AG04449 (cell line): ENCODE measurements around the gene DLL4.

ENCODE experiments used
- CTCF ChIA-PET: fragments of 350-600 bp; formaldehyde crosslinking; extraction: SDS; loops from one replicate; lab custom pipeline; 2021; ENCODE audit warnings: antibody characterized with exemption; lab: Yijun Ruan, JAX
- POLR2A ChIA-PET: fragments of 400-600, 350-600 bp; formaldehyde crosslinking; extraction: SDS; loops from one replicate; lab custom pipeline; 2020; ENCODE audit warnings: antibody characterized with exemption, inconsistent platforms; lab: Yijun Ruan, JAX
- DNase-seq: peaks from one replicate; pipeline ENCODE4 v3.0.0-alpha.2; 2010; ENCODE audit warnings: low read depth, low spot score
- H3K4me3 ChIP-seq: 2 replicates; pipeline ENCODE4 v1.5.1; 2011; ENCODE audit warnings: low read depth, mild to moderate bottlenecking, control low read depth, low read length
- CTCF ChIP-seq: IDR thresholded peaks from one replicate; pipeline ENCODE4 v1.5.1; 2011; ENCODE audit warnings: mild to moderate bottlenecking, moderate library complexity, low read length, control low read depth, inconsistent platforms; ENCODE audit not compliant: insufficient read depth; ENCODE audit errors: missing control alignments

DLL4 gene

GRCh38 chr15:40927873-40928806, 1.0 kb upstream of the DLL4 start:
- POLR2A ChIA-PET = interaction anchor here (1.8 kb wide), 1 partner anchor 25 kb away, joined by 6 read pairs; the partner anchor contains the start of gene CHAC1
- H3K4me3 ChIP-seq = peak overlapping the region; percentile 12; the same call in 1 of the 2 replicates
- CTCF ChIA-PET = interaction anchor here (1.0 to 11.6 kb wide), 10 partner anchors 8 to 256 kb away, joined by 3 to 109 read pairs (median 5); no protein-coding TSS in a partner anchor
- no peak for DNase-seq
- TF ChIP-seq CTCF = no peak

GRCh38 chr15:40929660-40930429, 705 bp downstream of the DLL4 start:
- POLR2A ChIA-PET = interaction anchor here (1.1 to 1.8 kb wide), 2 partner anchors 23 to 28 kb away, joined by 3 to 6 read pairs; partner anchors contain the start of gene CHAC1
- TF ChIP-seq CTCF = no peak
- no peak for DNase-seq
- CTCF ChIA-PET = interaction anchor here (0.7 to 11.6 kb wide), 13 partner anchors 10 to 255 kb away, joined by 3 to 109 read pairs (median 8); partner anchors contain the start of gene VPS18
- H3K4me3 ChIP-seq = peak overlapping the region; percentile 48

GRCh38 chr15:40930430-40931299, 1.5 kb downstream of the DLL4 start:
- no peak for DNase-seq
- CTCF ChIA-PET = interaction anchor here (0.7 to 11.6 kb wide), 15 partner anchors 9 to 256 kb away, joined by 3 to 109 read pairs (median 5); partner anchors contain the start of gene VPS18
- POLR2A ChIA-PET = interaction anchor here (1.9 kb wide), 1 partner anchor 23 kb away, joined by 6 read pairs; the partner anchor contains the start of gene CHAC1

GRCh38 chr15:40931300-40932142, 2.4 kb downstream of the DLL4 start:
- ChIA-PET CTCF (interaction anchor here (0.9 to 11.6 kb wide), 14 partner anchors 10 to 255 kb away, joined by 3 to 109 read pairs (median 6); partner anchors contain the start of gene VPS18), POLR2A (interaction anchor here (1.9 kb wide), 1 partner anchor 22 kb away, joined by 6 read pairs; the partner anchor contains the start of gene CHAC1)
- H3K4me3 ChIP-seq = no peak overlapping the region
- no peak for DNase-seq
- no peak for TF ChIP-seq CTCF

More at GRCh38 chr15:40930430-40931299, 1.5 kb downstream of the DLL4 start:
- peak; percentile 60 for TF ChIP-seq CTCF
- H3K4me3 ChIP-seq = peak overlapping the region; percentile 48
